Superior temporal gyrus (tissue), 1 donor: ENCODE results near the gene ITPRIP.

ENCODE experiments used
- DNase-seq: peaks from one replicate; pipeline ENCODE4 v3.0.0-alpha.2; 2016; ENCODE audit errors: extremely low spot score

ITPRIP gene

GRCh38 chr10:104326991-104327610 is 11.2 kb downstream of the ITPRIP start:
- DNase-seq, result no peak

GRCh38 chr10:104325436-104326435 is 12.5 kb downstream of the ITPRIP start:
- DNase-seq, result no peak

DNA sequence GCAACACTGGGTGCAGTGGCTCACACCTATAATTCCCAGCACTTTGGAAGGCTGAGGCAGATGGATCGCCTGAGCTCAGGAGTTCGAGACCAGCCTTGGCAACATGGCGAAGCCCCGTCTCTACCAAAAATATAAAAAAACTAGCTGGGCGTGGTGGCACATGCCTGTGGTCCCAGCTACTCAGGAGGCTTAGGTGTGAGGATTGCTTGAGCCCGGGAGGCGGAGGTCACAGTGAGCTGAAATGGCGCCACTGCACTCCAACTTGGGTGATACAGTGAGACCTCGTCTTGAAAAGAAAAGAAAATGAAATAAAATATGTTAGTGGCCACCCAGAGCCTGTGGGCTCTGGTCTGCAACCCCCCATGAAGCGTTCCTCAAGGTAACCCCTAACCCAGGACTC is 13.3 kb downstream of the ITPRIP start:
- no peak for DNase-seq

- DNase-seq, result no peak
Measured at GRCh38 chr10:104324221-104324686, 14.0 kb downstream of the ITPRIP start.

DNA sequence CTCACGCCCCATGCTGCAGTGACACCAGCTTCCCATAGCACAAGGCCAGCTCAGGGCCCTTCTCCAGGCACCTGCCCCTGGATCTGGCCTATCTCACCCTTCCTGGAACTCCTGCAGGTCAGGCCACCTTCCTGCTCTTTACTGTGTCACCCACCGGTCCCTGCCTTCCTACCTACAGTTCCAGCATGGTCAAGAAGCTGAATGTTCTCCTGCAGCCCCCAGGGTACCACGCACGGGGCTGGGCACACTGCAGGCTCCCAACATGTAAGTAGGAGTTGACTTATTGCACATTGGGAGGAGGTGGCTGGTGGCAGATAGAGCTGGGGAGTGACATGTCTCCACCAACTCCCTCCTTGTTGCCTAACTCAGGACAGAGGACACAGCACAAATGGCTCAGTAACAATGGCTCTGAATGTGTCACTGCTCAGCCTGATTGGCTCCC is 14.5 kb downstream of the ITPRIP start:
- no peak for DNase-seq

DNA sequence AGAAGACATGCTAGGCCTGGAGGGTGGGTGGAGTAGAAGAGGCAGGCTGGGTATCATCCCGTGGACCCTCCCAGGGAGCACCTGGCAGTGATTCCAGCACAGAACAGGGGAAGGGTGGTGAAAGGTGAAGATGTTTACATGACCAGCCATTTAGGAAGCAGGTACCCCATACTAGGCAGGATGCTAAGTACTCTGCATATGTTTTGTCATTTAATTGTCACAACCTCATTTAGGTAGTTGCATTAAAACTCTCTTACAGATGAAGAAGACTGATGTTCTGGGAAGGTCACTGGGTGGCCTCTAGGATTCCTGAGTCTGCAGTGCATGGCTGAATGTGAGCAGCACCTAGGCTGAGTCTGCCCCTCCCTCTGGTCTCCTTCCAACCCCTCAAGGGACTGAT is 15.2 kb downstream of the ITPRIP start:
- DNase-seq, result no peak

DNA sequence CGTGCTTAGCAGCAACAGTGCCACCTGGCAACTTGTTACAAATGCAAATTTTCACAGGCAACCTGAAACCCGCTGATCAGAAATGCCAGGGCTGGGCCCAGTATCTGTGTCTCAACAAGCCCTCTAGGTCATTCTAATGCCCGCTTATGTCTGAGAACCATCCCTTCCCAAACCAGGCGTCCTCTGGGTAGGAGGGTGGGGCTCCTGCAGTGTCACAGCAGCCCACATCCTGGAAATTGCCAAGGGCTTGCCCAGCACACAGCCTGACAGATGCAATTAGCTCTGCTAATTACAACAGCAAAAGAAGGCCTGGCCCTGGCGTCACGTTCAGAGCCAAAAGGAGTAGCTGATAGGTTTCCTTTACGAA is 15.9 kb downstream of the ITPRIP start:
- DNase-seq, result no peak

DNA sequence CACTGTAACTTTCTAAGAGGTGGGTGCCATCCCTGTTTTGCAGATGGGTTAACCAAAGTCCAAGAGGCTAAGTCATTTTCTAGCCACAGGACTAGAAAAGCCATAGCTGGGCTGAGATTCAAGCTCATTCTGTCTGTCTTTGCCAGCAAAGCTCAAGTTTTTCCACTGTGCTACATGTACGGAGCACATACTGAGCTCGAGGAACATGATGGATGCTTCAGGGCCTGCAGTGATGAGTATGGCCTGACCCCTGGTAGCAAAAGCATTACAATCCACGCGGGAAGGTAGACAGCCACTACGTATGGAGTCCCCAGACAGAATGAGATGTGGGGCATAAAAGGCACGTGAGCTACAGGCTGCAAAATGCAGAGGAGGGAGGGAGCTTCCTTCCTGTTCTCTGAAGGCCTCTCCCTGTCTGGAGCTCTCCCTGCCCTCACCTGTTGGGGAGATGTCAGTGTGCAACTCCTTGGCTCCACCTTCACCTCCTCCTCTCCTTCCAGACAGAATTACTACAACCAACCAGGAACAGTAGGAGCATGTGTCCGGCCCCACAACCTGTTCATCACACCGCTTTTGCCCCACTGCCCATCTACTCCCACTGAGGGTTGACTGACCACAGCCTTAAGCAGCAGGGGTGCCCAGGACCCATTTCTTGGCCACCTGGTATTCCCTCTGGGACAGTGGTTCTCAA is 16.4 kb downstream of the ITPRIP start:
- no peak for DNase-seq

DNA sequence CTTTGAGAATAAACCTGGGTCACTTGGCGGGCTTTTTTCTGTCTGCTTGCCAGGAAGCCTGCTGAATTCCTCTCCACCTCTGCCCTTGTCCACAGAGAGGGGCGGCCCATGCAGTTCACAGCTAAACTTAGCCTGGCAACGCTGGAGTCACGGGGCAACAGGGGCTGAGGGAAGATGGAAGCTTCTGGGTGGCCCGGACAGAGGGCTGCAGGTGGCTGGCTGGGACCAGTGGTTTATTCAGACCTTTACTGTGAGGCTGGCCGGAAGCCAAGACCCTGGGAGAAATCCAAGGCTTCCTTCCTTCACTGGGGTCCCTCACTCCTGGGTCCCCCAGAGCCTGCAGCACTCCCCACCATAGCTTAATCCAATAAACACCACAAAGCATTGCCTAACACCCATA is 17.0 kb downstream of the ITPRIP start:
- DNase-seq, result no peak

GRCh38 chr10:104318810-104319741 is 19.2 kb downstream of the ITPRIP start:
- DNase-seq, result no peak

- DNase-seq, result no peak
Measured at GRCh38 chr10:104318326-104318725, 19.9 kb downstream of the ITPRIP start.

DNA sequence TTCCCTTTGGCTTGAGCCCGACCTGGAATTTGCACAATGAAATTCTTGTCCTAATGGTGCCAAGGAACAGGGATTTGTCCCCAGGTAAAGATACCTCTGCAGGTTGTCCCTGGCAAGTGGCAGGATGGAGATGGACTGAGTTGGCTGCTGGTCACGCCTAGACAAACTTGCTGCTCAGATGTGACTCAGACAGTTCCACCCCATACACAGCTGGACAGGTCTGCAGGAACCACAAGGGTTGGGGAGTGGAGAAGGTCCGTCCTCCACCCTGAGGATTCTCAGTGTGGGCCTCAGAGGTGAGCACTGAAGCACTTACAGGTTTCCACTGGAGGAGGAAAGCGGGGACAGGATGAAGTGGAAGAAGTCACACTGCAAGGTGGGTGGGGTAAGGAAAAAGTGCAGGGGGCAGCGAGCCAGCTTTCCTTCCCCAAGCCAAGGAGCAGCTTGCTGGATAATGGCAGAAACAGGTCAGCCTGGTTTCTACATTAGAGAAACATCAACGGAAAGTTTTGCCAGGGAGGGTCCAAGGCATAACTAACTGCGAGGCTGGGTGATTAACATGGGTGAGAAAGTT is 20.5 kb downstream of the ITPRIP start:
- DNase-seq, result no peak

- no peak for DNase-seq
Measured at GRCh38 chr10:104317269-104317710, 21.0 kb downstream of the ITPRIP start.

- no peak for DNase-seq
Measured at GRCh38 chr10:104316321-104317099, 21.8 kb downstream of the ITPRIP start.

DNA sequence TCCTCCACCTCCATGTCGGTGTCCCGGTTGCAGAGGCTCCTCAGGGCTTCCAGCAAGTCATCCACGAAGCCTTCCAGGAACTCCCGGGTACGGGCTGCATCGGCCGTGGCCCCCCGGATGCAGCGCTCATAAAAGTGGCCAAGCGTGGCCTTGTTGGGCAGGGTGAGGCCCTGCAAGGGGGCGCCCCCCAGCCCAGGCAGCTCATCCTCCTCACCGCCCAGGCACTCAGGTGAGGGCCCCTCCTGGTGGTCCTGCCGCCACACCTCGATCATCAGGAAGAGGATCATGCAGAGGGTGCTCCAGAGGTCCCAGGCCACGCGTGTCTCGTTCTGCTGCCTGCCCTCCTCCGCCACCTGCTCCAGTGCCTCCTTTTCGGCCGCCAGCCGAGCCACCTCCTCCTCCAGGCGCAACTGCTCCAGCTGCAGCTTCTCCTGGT is 22.8 kb downstream of the ITPRIP start:
- DNase-seq, result no peak

DNA sequence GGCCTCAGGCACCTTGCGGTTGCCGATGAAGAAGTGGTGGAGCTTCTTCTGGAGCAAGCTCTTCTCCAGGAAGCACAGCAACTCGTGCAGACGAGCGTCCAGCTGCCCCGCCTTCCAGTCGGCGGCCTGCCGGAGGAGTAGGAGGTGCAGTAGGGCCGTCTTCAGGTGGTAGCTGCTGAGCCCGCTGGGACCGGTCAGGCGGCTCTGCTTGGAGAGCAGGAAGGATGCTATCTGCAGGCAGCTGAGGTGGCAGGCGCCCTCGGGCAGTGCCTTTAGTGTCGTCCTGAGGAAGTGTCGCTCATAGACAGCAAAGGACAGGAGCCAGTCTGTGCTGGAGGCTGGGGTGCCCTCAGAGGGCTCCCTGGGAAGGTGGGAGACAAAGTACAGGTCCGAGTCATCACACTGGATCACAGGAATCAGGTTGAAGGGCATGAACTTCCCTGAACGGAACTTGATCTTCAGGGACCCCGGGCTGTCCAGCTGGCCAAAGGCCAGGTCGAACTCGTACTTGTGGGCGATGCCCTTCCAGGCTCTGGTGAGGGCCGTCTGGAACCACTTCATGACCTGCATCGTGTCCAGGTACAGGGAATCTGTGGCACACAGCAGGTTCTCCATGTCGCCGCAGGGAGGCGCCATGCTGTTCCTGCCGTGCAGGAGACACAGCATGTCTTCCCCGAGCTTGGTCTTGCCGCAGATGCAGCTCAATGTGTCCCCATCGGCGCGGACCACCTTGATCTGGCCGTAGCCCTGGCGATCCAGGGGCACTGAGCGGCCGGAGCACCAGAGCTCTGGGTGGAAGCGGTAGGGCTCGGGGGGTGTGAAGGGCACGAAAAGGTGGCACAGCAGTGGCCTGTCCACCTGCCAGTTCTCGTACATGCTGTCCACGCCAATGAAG is 23.4 kb downstream of the ITPRIP start:
- no peak for DNase-seq

- DNase-seq, result no peak
Measured at GRCh38 chr10:104311184-104311720, 27.0 kb downstream of the ITPRIP start.
